OCI-LY1 (cell line): ENCODE measurements around the gene AFF4.

Experiments used
- H2AFZ ChIP-seq: fragments of 200-600 bp; sonication (generic), shearing (Covaris generic); 2 replicates; pipeline ENCODE4 v1.6.0; 2014; ENCODE audit warnings: antibody characterized with exemption, mild to moderate bottlenecking, low read length
- H3F3A ChIP-seq: fragments of 200-600 bp; sonication (generic), shearing (Covaris generic); 2 replicates; pipeline ENCODE4 v1.6.0; 2014; ENCODE audit warnings: mild to moderate bottlenecking, antibody characterized with exemption, low read length, moderate library complexity; ENCODE audit not compliant: insufficient read depth
- H3K27ac ChIP-seq: fragments of 200-600 bp; sonication (generic); 2 replicates; pipeline ENCODE4 v1.5.1; 2014; ENCODE audit warnings: low read length, mixed run types, mild to moderate bottlenecking, low read depth; ENCODE audit not compliant: poor library complexity, severe bottlenecking
- H3K27me3 ChIP-seq: fragments of 200-600 bp; sonication (generic); 2 replicates; pipeline ENCODE4 v1.6.0; 2014; ENCODE audit warnings: antibody characterized with exemption, mild to moderate bottlenecking, low read length, moderate library complexity; ENCODE audit not compliant: insufficient read depth
- H3K36me3 ChIP-seq: fragments of 200-600 bp; sonication (generic); 2 replicates; pipeline ENCODE4 v1.6.1; 2014; ENCODE audit warnings: mild to moderate bottlenecking, antibody characterized with exemption, low read length, moderate library complexity, mixed read lengths; ENCODE audit not compliant: insufficient read depth
- H3K4me1 ChIP-seq: fragments of 200-600 bp; sonication (generic); 2 replicates; pipeline ENCODE4 v1.5.1; 2014; ENCODE audit warnings: mild to moderate bottlenecking, low read length, moderate library complexity; ENCODE audit not compliant: insufficient read depth, severe bottlenecking
- H3K4me2 ChIP-seq: fragments of 200-600 bp; sonication (generic), shearing (Covaris generic); 2 replicates; pipeline ENCODE4 v1.6.1; 2014; ENCODE audit warnings: low read length
- H3K4me3 ChIP-seq: fragments of 200-600 bp; sonication (generic); 2 replicates; pipeline ENCODE4 v1.5.1; 2014; ENCODE audit warnings: low read length, low read depth, mild to moderate bottlenecking, mixed read lengths; ENCODE audit not compliant: poor library complexity, severe bottlenecking
- H3K79me2 ChIP-seq: fragments of 200-600 bp; shearing (Covaris generic); 2 replicates; pipeline ENCODE4 v1.6.1; 2016; ENCODE audit warnings: mixed run types, low read length, mixed read lengths; ENCODE audit not compliant: insufficient read depth
- H3K9ac ChIP-seq: fragments of 200-600 bp; sonication (generic), shearing (Covaris generic); 2 replicates; pipeline ENCODE4 v1.6.1; 2014; ENCODE audit warnings: mild to moderate bottlenecking, low read length, mixed read lengths
- H3K9me2 ChIP-seq: fragments of 200-600 bp; sonication (generic), shearing (Covaris generic); 2 replicates; pipeline ENCODE4 v1.6.1; 2014; ENCODE audit warnings: low read depth, mild to moderate bottlenecking, low read length, mixed read lengths
- H3K9me3 ChIP-seq: fragments of 200-600 bp; shearing (Covaris generic); 2 replicates; pipeline ENCODE4 v1.6.1; 2014; ENCODE audit warnings: low read length, mixed read lengths
- H4K20me1 ChIP-seq: fragments of 200-600 bp; sonication (generic), shearing (Covaris generic); 2 replicates; pipeline ENCODE4 v1.6.0; 2016; ENCODE audit warnings: mild to moderate bottlenecking, low read length; ENCODE audit not compliant: insufficient read depth
- EZH2 ChIP-seq: fragments of 200-600 bp; sonication (generic), shearing (Covaris generic); IDR thresholded peaks from 2 replicates; pipeline ENCODE4 v1.8.0; 2017; ENCODE audit warnings: borderline replicate concordance, mixed run types, mild to moderate bottlenecking, antibody characterized with exemption, low read length, moderate library complexity, mixed read lengths
- TF ChIP-seq, protein P1 (sequence below): fragments of 200-600 bp; sonication (generic), shearing (Covaris generic); IDR thresholded peaks from 2 replicates; pipeline ENCODE4 v1.5.1; 2017; ENCODE audit warnings: mild to moderate bottlenecking, antibody characterized with exemption, low read length, moderate library complexity, mixed read lengths

The AFF4 gene

GRCh38 chr5:132901036-132901435 lies 62.4 kb downstream of the AFF4 start:
- H2AFZ ChIP-seq, result no peak overlapping the region
- no peak overlapping the region for H3K27ac ChIP-seq
- H3K9ac ChIP-seq, result no peak overlapping the region
- H3F3A ChIP-seq, result no peaks in the 10 kb centered on the region
- H3K4me1 ChIP-seq, result peaks cover 9% of the 10 kb centered on the region
- H3K36me3 ChIP-seq, result peaks cover 50% of the 10 kb centered on the region
- H3K9me2 ChIP-seq, result no peaks in the 10 kb centered on the region
- H3K9me3 ChIP-seq, result no peaks in the 10 kb centered on the region
- H3K4me3 ChIP-seq, result no peak overlapping the region
- no peaks in the 10 kb centered on the region for H3K27me3 ChIP-seq
- H4K20me1 ChIP-seq, result no peaks in the 10 kb centered on the region
- H3K79me2 ChIP-seq, result no peaks in the 10 kb centered on the region
- no peak overlapping the region for H3K4me2 ChIP-seq
- TF ChIP-seq, protein P1, sequence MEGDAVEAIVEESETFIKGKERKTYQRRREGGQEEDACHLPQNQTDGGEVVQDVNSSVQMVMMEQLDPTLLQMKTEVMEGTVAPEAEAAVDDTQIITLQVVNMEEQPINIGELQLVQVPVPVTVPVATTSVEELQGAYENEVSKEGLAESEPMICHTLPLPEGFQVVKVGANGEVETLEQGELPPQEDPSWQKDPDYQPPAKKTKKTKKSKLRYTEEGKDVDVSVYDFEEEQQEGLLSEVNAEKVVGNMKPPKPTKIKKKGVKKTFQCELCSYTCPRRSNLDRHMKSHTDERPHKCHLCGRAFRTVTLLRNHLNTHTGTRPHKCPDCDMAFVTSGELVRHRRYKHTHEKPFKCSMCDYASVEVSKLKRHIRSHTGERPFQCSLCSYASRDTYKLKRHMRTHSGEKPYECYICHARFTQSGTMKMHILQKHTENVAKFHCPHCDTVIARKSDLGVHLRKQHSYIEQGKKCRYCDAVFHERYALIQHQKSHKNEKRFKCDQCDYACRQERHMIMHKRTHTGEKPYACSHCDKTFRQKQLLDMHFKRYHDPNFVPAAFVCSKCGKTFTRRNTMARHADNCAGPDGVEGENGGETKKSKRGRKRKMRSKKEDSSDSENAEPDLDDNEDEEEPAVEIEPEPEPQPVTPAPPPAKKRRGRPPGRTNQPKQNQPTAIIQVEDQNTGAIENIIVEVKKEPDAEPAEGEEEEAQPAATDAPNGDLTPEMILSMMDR, result no peak
- no peak for TF ChIP-seq EZH2

GRCh38 chr5:132898094-132898493 lies 65.3 kb downstream of the AFF4 start:
- no peaks in the 10 kb centered on the region for H3K9me3 ChIP-seq
- H3K79me2 ChIP-seq, result no peaks in the 10 kb centered on the region
- H3K9ac ChIP-seq, result no peak overlapping the region
- H3K4me3 ChIP-seq, result no peak overlapping the region
- TF ChIP-seq, protein P1, result no peak
- TF ChIP-seq EZH2, result no peak
- no peaks in the 10 kb centered on the region for H3F3A ChIP-seq
- no peak overlapping the region for H3K4me2 ChIP-seq
- H3K27ac ChIP-seq, result no peak overlapping the region
- H3K9me2 ChIP-seq, result no peaks in the 10 kb centered on the region
- H4K20me1 ChIP-seq, result no peaks in the 10 kb centered on the region
- peaks cover 9% of the 10 kb centered on the region for H3K4me1 ChIP-seq
- H3K36me3 ChIP-seq, result peaks cover 65% of the 10 kb centered on the region
- H2AFZ ChIP-seq, result no peak overlapping the region
- H3K27me3 ChIP-seq, result no peaks in the 10 kb centered on the region

- Histone ChIP-seq H3K9me3 (no peaks in the 10 kb centered on the region), H3K4me2 (no peak overlapping the region), H3K9ac (no peak overlapping the region), H3F3A (no peaks in the 10 kb centered on the region), H3K4me1 (peaks cover 6% of the 10 kb centered on the region), H3K36me3 (peaks cover 70% of the 10 kb centered on the region), H2AFZ (no peak overlapping the region), H3K79me2 (no peaks in the 10 kb centered on the region), H3K4me3 (no peak overlapping the region), H4K20me1 (no peaks in the 10 kb centered on the region), H3K9me2 (no peaks in the 10 kb centered on the region), H3K27ac (no peak overlapping the region), H3K27me3 (no peaks in the 10 kb centered on the region)
- TF ChIP-seq EZH2, result no peak
- TF ChIP-seq, protein P1, result no peak
Measured at GRCh38 chr5:132896685-132897084, 66.7 kb downstream of the AFF4 start.
